ENCODE data around the gene POLH. TPM values are rescaled to one million over a fixed set of nuclear protein-coding genes. Genes with fewer than 3 reads are reported as not detected.

POLH gene
- total RNA-seq, 1 experiment from 2014 or later = 24.9 TPM

DNA sequence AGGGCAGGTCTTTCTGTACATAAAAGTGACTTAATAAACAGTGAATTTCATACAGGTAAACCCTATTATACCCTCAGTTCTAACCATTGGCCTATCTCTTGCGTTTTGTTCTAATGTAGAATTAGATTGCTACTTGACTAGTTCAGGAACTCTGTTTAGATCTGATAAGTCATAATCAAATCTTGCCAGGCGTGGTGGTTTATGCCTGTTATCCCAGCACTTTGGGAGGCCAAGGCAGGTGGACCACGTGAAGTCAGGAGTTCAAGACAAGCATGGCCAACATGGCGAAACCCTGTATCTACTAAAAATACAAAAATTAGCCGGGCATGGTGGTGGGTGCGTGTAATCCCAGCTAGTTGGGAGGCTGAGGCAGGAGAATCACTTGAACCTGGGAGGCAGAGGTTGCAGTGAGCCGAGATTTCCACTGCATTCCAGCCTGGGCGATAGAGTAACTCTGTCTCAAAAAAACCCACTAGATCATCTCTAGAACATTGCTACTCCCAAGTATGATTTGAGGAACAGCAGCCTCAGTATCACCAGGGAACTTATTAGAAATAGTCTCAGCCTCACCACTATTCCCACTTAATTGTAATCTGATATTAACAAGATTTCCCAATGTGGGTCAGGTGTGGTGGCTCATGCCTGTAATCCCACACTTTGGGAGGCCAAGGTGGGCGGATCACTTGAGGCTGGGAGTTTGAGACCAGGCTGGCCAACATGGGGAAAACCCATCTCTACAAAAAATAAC lies 40.9 kb downstream of the POLH start:
- CTCF ChIA-PET = no interaction called here
- peaks cover 47% of the 10 kb centered on the region for H3K36me3 ChIP-seq (ENCODE audit: insufficient read depth, low read length, poor library complexity, severe bottlenecking)
- no peak overlapping the region for H3K4me3 ChIP-seq (ENCODE audit: low read depth, low read length, poor library complexity, severe bottlenecking)
- POLR2A ChIA-PET (ENCODE audit: low non-redundant PET) = interaction anchor here (0.6 kb wide), 1 partner anchor 23 kb away, joined by 5 read pairs; no protein-coding TSS in a partner anchor
- intact Hi-C loops (cut with micrococcal nuclease; ENCODE audit: unreplicated experiment) = no loop called here
- TF ChIP-seq, protein P1, sequence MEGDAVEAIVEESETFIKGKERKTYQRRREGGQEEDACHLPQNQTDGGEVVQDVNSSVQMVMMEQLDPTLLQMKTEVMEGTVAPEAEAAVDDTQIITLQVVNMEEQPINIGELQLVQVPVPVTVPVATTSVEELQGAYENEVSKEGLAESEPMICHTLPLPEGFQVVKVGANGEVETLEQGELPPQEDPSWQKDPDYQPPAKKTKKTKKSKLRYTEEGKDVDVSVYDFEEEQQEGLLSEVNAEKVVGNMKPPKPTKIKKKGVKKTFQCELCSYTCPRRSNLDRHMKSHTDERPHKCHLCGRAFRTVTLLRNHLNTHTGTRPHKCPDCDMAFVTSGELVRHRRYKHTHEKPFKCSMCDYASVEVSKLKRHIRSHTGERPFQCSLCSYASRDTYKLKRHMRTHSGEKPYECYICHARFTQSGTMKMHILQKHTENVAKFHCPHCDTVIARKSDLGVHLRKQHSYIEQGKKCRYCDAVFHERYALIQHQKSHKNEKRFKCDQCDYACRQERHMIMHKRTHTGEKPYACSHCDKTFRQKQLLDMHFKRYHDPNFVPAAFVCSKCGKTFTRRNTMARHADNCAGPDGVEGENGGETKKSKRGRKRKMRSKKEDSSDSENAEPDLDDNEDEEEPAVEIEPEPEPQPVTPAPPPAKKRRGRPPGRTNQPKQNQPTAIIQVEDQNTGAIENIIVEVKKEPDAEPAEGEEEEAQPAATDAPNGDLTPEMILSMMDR (conservative IDR thresholded peaks at IDR 0.05; ENCODE audit: low read depth, low read length) = no peak
- no peak for TF ChIP-seq EZH2 (IDR thresholded peaks at IDR 0.05; ENCODE audit: borderline replicate concordance, low read depth, low read length, poor library complexity, severe bottlenecking)
- no peaks in the 10 kb centered on the region for H3K9me3 ChIP-seq (ENCODE audit: low read depth, low read length, poor library complexity, severe bottlenecking)
- no peak for DNase-seq (ENCODE audit: low spot score)
- BruUV-seq (replicated peaks) = no TSS peak
- H3K27me3 ChIP-seq (replicated peaks; ENCODE audit: insufficient read depth, low read depth, low read length, poor library complexity) = no peaks in the 10 kb centered on the region
- H3K4me1 ChIP-seq (ENCODE audit: insufficient read depth, low read length, poor library complexity, severe bottlenecking) = no peaks in the 10 kb centered on the region
- H3K27ac ChIP-seq (ENCODE audit: low read depth, low read length, poor library complexity, severe bottlenecking) = no peak overlapping the region

- TF ChIP-seq EZH2 (IDR thresholded peaks at IDR 0.05; ENCODE audit: borderline replicate concordance, low read depth, low read length, poor library complexity, severe bottlenecking) = no peak
- no peaks in the 10 kb centered on the region for H3K27me3 ChIP-seq (replicated peaks; ENCODE audit: insufficient read depth, low read depth, low read length, poor library complexity)
- H3K27ac ChIP-seq (ENCODE audit: low read depth, low read length, poor library complexity, severe bottlenecking) = no peak overlapping the region
- ChIA-PET POLR2A (ENCODE audit: low non-redundant PET) (no interaction called here), CTCF (no interaction called here)
- no TSS peak for BruUV-seq (replicated peaks)
- intact Hi-C loops (cut with micrococcal nuclease; ENCODE audit: unreplicated experiment) = no loop called here
- no peak for DNase-seq (ENCODE audit: low spot score)
- no peak overlapping the region for H3K4me3 ChIP-seq (ENCODE audit: low read depth, low read length, poor library complexity, severe bottlenecking)
- H3K36me3 ChIP-seq (ENCODE audit: insufficient read depth, low read length, poor library complexity, severe bottlenecking) = peaks cover 65% of the 10 kb centered on the region
- H3K4me1 ChIP-seq (ENCODE audit: insufficient read depth, low read length, poor library complexity, severe bottlenecking) = no peaks in the 10 kb centered on the region
- no peaks in the 10 kb centered on the region for H3K9me3 ChIP-seq (ENCODE audit: low read depth, low read length, poor library complexity, severe bottlenecking)
Measured at GRCh38 chr6:43621078-43621835, 45.3 kb downstream of the POLH start.

- BruUV-seq (replicated peaks) = no TSS peak
- intact Hi-C loops (cut with micrococcal nuclease; ENCODE audit: unreplicated experiment) = no loop called here
Measured at GRCh38 chr6:43621836-43622180, 45.8 kb downstream of the POLH start.

More at GRCh38 chr6:43621836-43622180, 45.8 kb downstream of the POLH start:
- TF ChIP-seq EZH2 (IDR thresholded peaks at IDR 0.05; ENCODE audit: borderline replicate concordance, low read depth, low read length, poor library complexity, severe bottlenecking) = no peak
- TF ChIP-seq, protein P1 (conservative IDR thresholded peaks at IDR 0.05; ENCODE audit: low read depth, low read length) = no peak
- Histone ChIP-seq H3K4me3 (ENCODE audit: low read depth, low read length, poor library complexity, severe bottlenecking) (no peak overlapping the region), H3K36me3 (ENCODE audit: insufficient read depth, low read length, poor library complexity, severe bottlenecking) (peaks cover 68% of the 10 kb centered on the region), H3K27ac (ENCODE audit: low read depth, low read length, poor library complexity, severe bottlenecking) (no peak overlapping the region), H3K9me3 (ENCODE audit: low read depth, low read length, poor library complexity, severe bottlenecking) (no peaks in the 10 kb centered on the region), H3K27me3 (replicated peaks; ENCODE audit: insufficient read depth, low read depth, low read length, poor library complexity) (no peaks in the 10 kb centered on the region), H3K4me1 (ENCODE audit: insufficient read depth, low read length, poor library complexity, severe bottlenecking) (no peaks in the 10 kb centered on the region)
- ChIA-PET CTCF (no interaction called here), POLR2A (ENCODE audit: low non-redundant PET) (no interaction called here)
- no peak for DNase-seq (ENCODE audit: low spot score)
